Naive thymus-derived CD4-positive, alpha-beta T cell (primary cell): ENCODE results near the gene SLC6A13. TPM values are rescaled to one million over a fixed set of nuclear protein-coding genes. Genes with fewer than 3 reads are reported as not detected.

ENCODE experiments used
- ATAC-seq: fragments of 150-1000 bp; cut with Tn5 transposase; 2 replicates; pipeline ENCODE4 v1.10.0; 2021; ENCODE audit warnings: mild to moderate bottlenecking, moderate library complexity
- CTCF ChIA-PET: fragments of 350-600 bp; sonication (Branson Sonifier 250); formaldehyde crosslinking; loops from one replicate; lab custom pipeline; 2021; ENCODE audit warnings: antibody characterized with exemption; lab: Charles Lee
- POLR2A ChIA-PET: fragments of 350-600 bp; sonication (Branson Sonifier 250); formaldehyde crosslinking; loops from one replicate; lab custom pipeline; 2021; ENCODE audit warnings: antibody characterized with exemption, inconsistent platforms; lab: Charles Lee
- DNase-seq, 9 donors: peaks; one replicate each; pipeline versions ENCODE4 v3.0.0 to v3.0.0-alpha.2; 2020 to 2022; ENCODE audit warnings: mixed read lengths in 1 of 9
- H3K27ac ChIP-seq: one replicate; pipeline ENCODE4 v1.7.0; 2013; ENCODE audit warnings: mild to moderate bottlenecking, low read depth, low read length, moderate library complexity
- H3K27me3 ChIP-seq, 2 donors: one replicate each; pipeline ENCODE4 v1.7.0; 2013; ENCODE audit warnings: low read length in 2 of 2, mild to moderate bottlenecking in 2 of 2, moderate library complexity in 2 of 2; ENCODE audit not compliant: control insufficient read depth in 2 of 2, insufficient read depth in 2 of 2
- H3K36me3 ChIP-seq, 3 experiments: 1 replicate in 2 of 3; 2 replicates in 1 of 3; pipeline ENCODE4 v1.7.0; 2013; ENCODE audit warnings: low read length in 3 of 3, mild to moderate bottlenecking in 3 of 3, moderate library complexity in 1 of 3; ENCODE audit not compliant: insufficient read depth in 3 of 3, control insufficient read depth in 2 of 3
- H3K4me1 ChIP-seq, 2 donors: one replicate each; pipeline ENCODE4 v1.7.0; 2013; ENCODE audit warnings: low read length in 2 of 2, mild to moderate bottlenecking in 2 of 2, moderate library complexity in 1 of 2; ENCODE audit not compliant: control insufficient read depth in 2 of 2, insufficient read depth in 2 of 2
- H3K4me3 ChIP-seq: 2 replicates; pipeline ENCODE4 v1.7.0; 2013; ENCODE audit warnings: mild to moderate bottlenecking, low read length
- H3K9me3 ChIP-seq, 3 experiments: 1 replicate in 2 of 3; 2 replicates in 1 of 3; pipeline ENCODE4 v1.7.0; 2013; ENCODE audit warnings: low read length in 3 of 3; ENCODE audit not compliant: control insufficient read depth in 2 of 3
- H3K27ac Mint-ChIP-seq, 9 donors: one replicate each; pipeline ENCODE4 v1.8.0; 2020 to 2022; ENCODE audit warnings: mixed read lengths in 9 of 9, mild to moderate bottlenecking in 8 of 9, moderate library complexity in 5 of 9, inconsistent platforms in 2 of 9
- H3K27me3 Mint-ChIP-seq, 5 donors: one replicate each; pipeline ENCODE4 v1.8.0; 2021 to 2022; ENCODE audit warnings: mixed read lengths in 5 of 5, mild to moderate bottlenecking in 1 of 5
- H3K36me3 Mint-ChIP-seq, 5 donors: one replicate each; pipeline ENCODE4 v1.8.0; 2020 to 2022; ENCODE audit warnings: mixed read lengths in 5 of 5, mild to moderate bottlenecking in 3 of 5, inconsistent platforms in 1 of 5
- H3K4me1 Mint-ChIP-seq, 7 donors: one replicate each; pipeline ENCODE4 v1.8.0; 2020 to 2022; ENCODE audit warnings: mixed read lengths in 7 of 7, mild to moderate bottlenecking in 3 of 7, inconsistent platforms in 1 of 7
- H3K4me3 Mint-ChIP-seq, 10 donors: one replicate each; pipeline ENCODE4 v1.8.0; 2020 to 2022; ENCODE audit warnings: mild to moderate bottlenecking in 10 of 10, mixed read lengths in 10 of 10, moderate library complexity in 6 of 10, inconsistent platforms in 2 of 10
- H3K9me3 Mint-ChIP-seq, 11 donors: one replicate each; pipeline ENCODE4 v1.8.0; 2020 to 2022; ENCODE audit warnings: mixed read lengths in 11 of 11, mild to moderate bottlenecking in 4 of 11, inconsistent platforms in 1 of 11, moderate library complexity in 1 of 11
- intact Hi-C, 2 donors: fragments of 100-400 bp; cut with micrococcal nuclease; formaldehyde crosslinking; loops; one replicate each; pipeline ENCODE4 v1.15.1; 2023
- polyA plus RNA-seq, 2 donors: library from polyadenylated mRNA; unstranded; fragments of 300-500 nt; fragmentation: Illumina TruSeq; gene quantifications; one replicate each; pipeline ENCODE4 v1.2.3, GENCODE V29; 2021
- total RNA-seq, 6 experiments: library from RNA in 5 of 6; stranded (reverse) in 5 of 6; gene quantifications; 1 replicate in 5 of 6; 2 replicates in 1 of 6; pipeline ENCODE4 v1.2.3 and lab custom pipeline; 2021 to 2026

SLC6A13 gene
- total and polyA plus RNA-seq, 7 experiments from 2014 or later, result 0.61 to 1.5 (median 0.74) TPM; not detected in 3

DNA sequence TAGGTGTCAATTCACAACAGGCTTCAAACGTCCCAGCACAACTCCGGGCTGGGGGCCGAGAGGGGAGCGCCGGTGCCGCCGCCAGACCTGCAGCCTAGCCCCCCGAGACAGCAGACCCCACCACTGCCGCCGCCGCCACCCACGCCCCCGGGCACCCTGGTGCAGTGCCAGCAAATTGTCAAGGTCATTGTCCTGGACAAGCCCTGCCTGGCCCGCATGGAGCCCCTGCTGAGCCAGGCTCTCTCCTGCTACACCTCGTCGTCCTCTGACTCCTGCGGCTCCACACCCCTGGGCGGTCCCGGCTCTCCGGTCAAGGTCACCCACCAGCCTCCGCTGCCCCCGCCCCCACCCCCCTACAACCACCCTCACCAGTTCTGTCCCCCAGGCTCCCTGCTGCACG, 88.0 kb downstream of the SLC6A13 start:
- Histone ChIP-seq H3K4me3 (no peak overlapping the region), H3K9me3 (no peaks in the 10 kb centered on the region), H3K4me1 (no peaks in the 10 kb centered on the region), H3K27me3 (no peaks in the 10 kb centered on the region), H3K36me3 (no peaks in the 10 kb centered on the region), H3K27ac (no peak overlapping the region)
- Mint-ChIP-seq H3K27me3 (peaks cover 2 to 26% (median 8%) of the 10 kb centered on the region in 5 donors), H3K9me3 (no peaks in the 10 kb centered on the region), H3K4me1 (peaks cover 0 to 9% (median 4%) of the 10 kb centered on the region in 7 donors), H3K36me3 (no peaks in the 10 kb centered on the region), H3K4me3 (no peak overlapping the region), H3K27ac (no peak overlapping the region)
- ChIA-PET POLR2A (no interaction called here), CTCF (no interaction called here)
- ATAC-seq, result no peak
- DNase-seq, result no peak
- intact Hi-C loops, result no loop called here

DNA sequence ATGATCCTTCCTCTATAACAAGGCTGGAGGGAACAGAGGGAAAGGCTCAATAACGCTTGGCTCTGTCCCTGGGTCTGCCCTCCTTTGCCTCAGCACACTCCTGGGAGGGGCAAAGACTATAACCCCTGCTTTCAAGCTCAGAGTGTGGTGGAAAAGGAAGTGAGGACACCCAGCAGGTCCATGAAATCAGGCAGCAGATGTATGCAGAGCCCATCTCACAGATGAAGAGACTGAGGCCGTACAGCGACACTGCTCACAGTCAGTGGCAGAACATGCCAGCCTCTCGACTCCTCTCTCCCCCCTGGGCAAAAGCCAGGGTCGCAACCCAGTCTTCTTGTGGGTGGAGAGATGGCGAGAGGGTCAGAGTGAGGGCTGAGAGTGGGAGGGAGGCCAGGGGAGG, 88.5 kb downstream of the SLC6A13 start:
- no peaks in the 10 kb centered on the region for H3K36me3 ChIP-seq
- CTCF ChIA-PET, result no interaction called here
- H3K36me3 Mint-ChIP-seq, result no peaks in the 10 kb centered on the region
- H3K9me3 ChIP-seq, result no peaks in the 10 kb centered on the region
- POLR2A ChIA-PET, result no interaction called here
- no peak overlapping the region for H3K27ac Mint-ChIP-seq
- no peak overlapping the region for H3K4me3 Mint-ChIP-seq
- peaks cover 5 to 14% (median 8%) of the 10 kb centered on the region in 7 donors for H3K4me1 Mint-ChIP-seq
- no peaks in the 10 kb centered on the region for H3K27me3 ChIP-seq
- peaks cover 2 to 28% (median 11%) of the 10 kb centered on the region in 5 donors for H3K27me3 Mint-ChIP-seq
- no peak for ATAC-seq
- intact Hi-C loops, result no loop called here
- no peak overlapping the region for H3K27ac ChIP-seq
- DNase-seq, result no peak
- no peaks in the 10 kb centered on the region for H3K4me1 ChIP-seq
- no peak overlapping the region for H3K4me3 ChIP-seq
- H3K9me3 Mint-ChIP-seq, result no peaks in the 10 kb centered on the region

DNA sequence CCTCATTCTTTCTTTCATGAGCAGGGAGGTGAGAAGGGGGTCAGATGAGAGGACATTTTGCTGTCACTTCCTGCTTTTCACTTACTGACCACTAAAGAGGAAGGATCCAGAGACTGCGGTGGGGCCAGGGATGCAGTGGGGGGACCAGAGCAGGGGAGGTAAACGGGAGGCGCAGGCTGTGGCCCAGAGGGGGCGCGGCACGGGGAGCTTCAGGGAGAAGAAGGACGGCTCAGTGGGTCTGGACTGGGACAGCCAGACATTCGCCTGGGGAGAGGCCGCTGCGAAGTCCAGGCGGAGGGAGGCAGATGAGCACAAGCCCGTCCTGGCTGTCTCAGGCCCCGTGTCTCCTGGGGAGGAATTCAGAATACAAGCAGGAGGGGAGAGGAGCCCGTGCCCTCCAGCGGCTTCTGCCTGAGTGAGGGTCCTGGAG, 89.9 kb downstream of the SLC6A13 start:
- peak; percentile 32 for ATAC-seq
- peaks cover 2 to 22% (median 8%) of the 10 kb centered on the region in 5 donors for H3K27me3 Mint-ChIP-seq
- Histone ChIP-seq H3K4me1 (no peaks in the 10 kb centered on the region), H3K9me3 (no peaks in the 10 kb centered on the region), H3K27me3 (no peaks in the 10 kb centered on the region), H3K27ac (no peak overlapping the region), H3K4me3 (no peak overlapping the region), H3K36me3 (no peaks in the 10 kb centered on the region)
- ChIA-PET CTCF (no interaction called here), POLR2A (no interaction called here)
- DNase-seq, result no peak
- H3K9me3 Mint-ChIP-seq, result no peaks in the 10 kb centered on the region
- H3K4me3 Mint-ChIP-seq, result no peak overlapping the region
- intact Hi-C loops, result no loop called here
- H3K36me3 Mint-ChIP-seq, result no peaks in the 10 kb centered on the region
- H3K4me1 Mint-ChIP-seq, result peaks cover 12 to 21% (median 16%) of the 10 kb centered on the region in 7 donors
- no peak overlapping the region for H3K27ac Mint-ChIP-seq

DNA sequence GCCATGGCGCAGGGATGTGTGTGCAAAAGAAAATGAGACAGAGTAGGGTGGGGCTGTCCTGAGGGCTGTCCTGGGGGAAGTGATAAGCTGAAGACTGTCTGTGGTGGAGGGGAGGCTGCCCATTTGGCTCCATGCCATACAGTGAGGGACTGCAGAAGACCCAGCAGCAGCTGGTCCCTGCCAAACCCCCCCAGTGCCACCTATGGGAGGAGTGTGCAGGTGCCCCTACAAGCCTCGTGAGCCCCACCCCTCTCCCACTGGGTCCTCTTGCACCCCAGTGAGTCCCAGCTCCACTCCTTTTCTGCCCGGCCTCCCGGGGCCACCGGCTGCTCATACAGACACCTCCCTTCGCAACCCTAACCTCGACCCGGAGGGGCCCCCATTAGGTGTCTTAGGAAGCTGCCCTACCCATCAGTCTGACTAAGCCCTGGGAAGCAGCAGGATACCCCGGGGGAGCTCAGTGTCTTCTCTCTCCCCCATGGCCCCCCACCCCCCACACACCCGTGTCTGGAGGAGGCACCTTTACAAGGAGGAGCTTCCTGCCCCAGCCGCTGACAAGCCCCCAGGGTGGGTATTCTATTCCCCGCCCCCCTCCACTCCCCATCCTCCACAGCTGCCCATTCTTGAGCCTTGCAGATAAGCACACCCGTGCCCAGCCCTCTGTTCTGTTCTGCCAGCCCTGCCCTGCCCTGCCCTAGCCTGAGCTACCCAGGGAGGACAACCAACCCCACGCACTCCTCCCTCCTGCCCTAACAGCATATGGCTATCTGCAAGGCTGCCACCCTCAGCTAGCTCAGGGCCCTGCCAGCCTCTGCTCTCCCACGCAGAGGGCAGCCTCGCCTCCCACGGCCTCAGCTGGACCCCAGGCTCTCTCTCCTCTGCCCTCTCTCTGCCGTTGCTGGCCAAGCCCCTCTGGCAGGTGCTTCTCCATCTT, 90.6 kb downstream of the SLC6A13 start:
- H3K4me3 ChIP-seq, result no peak overlapping the region
- ChIA-PET POLR2A (no interaction called here), CTCF (no interaction called here)
- H3K4me1 ChIP-seq, result no peaks in the 10 kb centered on the region
- H3K36me3 Mint-ChIP-seq, result no peaks in the 10 kb centered on the region
- ATAC-seq (peak; percentile 24), DNase-seq (no peak)
- no peak overlapping the region for H3K27ac Mint-ChIP-seq
- intact Hi-C loops, result no loop called here
- H3K27me3 ChIP-seq, result no peaks in the 10 kb centered on the region
- no peak overlapping the region for H3K4me3 Mint-ChIP-seq
- no peaks in the 10 kb centered on the region for H3K36me3 ChIP-seq
- no peak overlapping the region for H3K27ac ChIP-seq
- peaks cover 4 to 26% (median 8%) of the 10 kb centered on the region in 5 donors for H3K27me3 Mint-ChIP-seq
- no peaks in the 10 kb centered on the region for H3K9me3 Mint-ChIP-seq
- H3K4me1 Mint-ChIP-seq, result peaks cover 12 to 23% (median 16%) of the 10 kb centered on the region in 7 donors
- no peaks in the 10 kb centered on the region for H3K9me3 ChIP-seq

DNA sequence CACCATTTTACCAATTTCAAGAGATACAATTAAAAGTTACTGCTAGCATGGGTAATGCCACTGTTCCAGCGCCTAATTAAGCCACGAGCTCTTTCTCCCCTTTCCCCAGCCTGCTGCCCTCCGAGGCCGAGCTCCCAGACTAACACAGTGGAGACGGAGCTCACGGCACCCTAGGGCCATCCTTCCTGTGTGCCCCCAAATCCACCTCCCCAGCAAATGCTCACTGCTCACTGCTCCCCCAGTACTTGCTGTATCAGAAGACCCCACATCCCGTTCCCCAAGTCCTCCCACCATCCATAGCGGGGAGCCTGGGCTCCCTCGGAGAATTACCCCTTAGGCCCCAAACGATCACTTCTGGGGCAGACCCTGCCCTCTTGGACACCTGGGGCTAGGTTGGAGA, 91.4 kb downstream of the SLC6A13 start:
- intact Hi-C loops, result no loop called here
- CTCF ChIA-PET, result no interaction called here
- Histone ChIP-seq H3K9me3 (no peaks in the 10 kb centered on the region), H3K27me3 (no peaks in the 10 kb centered on the region), H3K4me1 (no peaks in the 10 kb centered on the region), H3K27ac (no peak overlapping the region), H3K36me3 (no peaks in the 10 kb centered on the region), H3K4me3 (no peak overlapping the region)
- H3K27me3 Mint-ChIP-seq, result peaks cover 5 to 26% (median 8%) of the 10 kb centered on the region in 5 donors
- ATAC-seq, result no peak
- H3K9me3 Mint-ChIP-seq, result no peaks in the 10 kb centered on the region
- no peak overlapping the region for H3K27ac Mint-ChIP-seq
- H3K4me1 Mint-ChIP-seq, result peaks cover 12 to 23% (median 16%) of the 10 kb centered on the region in 7 donors
- no peak overlapping the region for H3K4me3 Mint-ChIP-seq
- no peak for DNase-seq
- H3K36me3 Mint-ChIP-seq, result no peaks in the 10 kb centered on the region
- POLR2A ChIA-PET, result no interaction called here

Other genes starting within 250 kb of the SLC6A13 start
- gene IQSEC3, start 196.1 kb downstream of the SLC6A13 start, total RNA-seq, result 1 to 10 TPM in 4 of 5 experiments, under 1 TPM in 1; 0.36 to 5.5 (median 2.0) TPM
- under 1 TPM in 1 of 2 donors, not detected in 1; 0.97 TPM for gene IQSEC3, start 196.1 kb downstream of the SLC6A13 start, polyA plus RNA-seq
- 1 to 10 TPM in 1 of 5 experiments, under 1 TPM in 1, not detected in 3; 0.30 to 4.2 TPM for gene SLC6A12, start 48.7 kb downstream of the SLC6A13 start, total RNA-seq
- not detected for gene SLC6A12, start 48.7 kb downstream of the SLC6A13 start, polyA plus RNA-seq
- 100 to 1,000 TPM; 110 to 138 (median 124) TPM for gene KDM5A, start 126.5 kb upstream of the SLC6A13 start, total RNA-seq
- gene KDM5A, start 126.5 kb upstream of the SLC6A13 start, polyA plus RNA-seq, result 10 to 100 TPM; 55.7 to 74.1 TPM
- gene CCDC77, start 138.8 kb upstream of the SLC6A13 start, total RNA-seq, result 10 to 100 TPM in 4 of 5 experiments, 1 to 10 TPM in 1; 9.7 to 15.6 (median 12.7) TPM
- 1 to 10 TPM; 4.6 to 7.0 TPM for gene CCDC77, start 138.8 kb upstream of the SLC6A13 start, polyA plus RNA-seq
- gene B4GALNT3, start 197.1 kb upstream of the SLC6A13 start, total RNA-seq, result 10 to 100 TPM in 1 of 5 experiments, 1 to 10 TPM in 3, under 1 TPM in 1; 0.49 to 12.2 (median 1.3) TPM
- 1 to 10 TPM in 1 of 2 donors, under 1 TPM in 1; 0.21 to 1.6 TPM for gene B4GALNT3, start 197.1 kb upstream of the SLC6A13 start, polyA plus RNA-seq